ENCODE results near the gene CCK.
"Not testable (repeated sequence)": the region's sequence is repeated elsewhere in the genome, so short reads cannot be mapped to it uniquely, and the experiment has no call there.

Gene CCK, protein sequence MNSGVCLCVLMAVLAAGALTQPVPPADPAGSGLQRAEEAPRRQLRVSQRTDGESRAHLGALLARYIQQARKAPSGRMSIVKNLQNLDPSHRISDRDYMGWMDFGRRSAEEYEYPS

DNA sequence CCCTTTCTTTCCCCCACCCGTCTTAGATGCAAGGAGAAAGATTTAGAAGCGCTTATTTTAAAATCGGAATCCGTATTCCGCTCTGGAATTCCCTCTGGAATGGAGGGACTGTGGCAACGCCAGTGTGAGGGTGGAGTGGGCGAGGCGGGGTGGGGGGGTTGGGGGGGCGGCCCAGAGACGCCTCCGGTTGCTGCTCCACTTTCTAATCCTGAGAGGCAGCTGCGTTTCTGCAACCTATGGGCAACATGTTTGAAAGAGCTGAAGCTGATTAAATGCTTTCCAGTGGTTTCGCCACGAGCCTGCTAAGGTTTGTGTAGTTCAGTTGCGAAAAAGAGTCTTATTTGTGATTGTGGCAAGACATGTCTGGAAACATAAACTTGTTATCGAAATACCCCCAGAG is at the start of gene CCK:
Gene CCK, minus strand, starts transcription at position 101 of the 400 bp plus-strand sequence. CDS start 2,555 bp downstream, outside the sequence.
- no peak for DNase-seq

DNA sequence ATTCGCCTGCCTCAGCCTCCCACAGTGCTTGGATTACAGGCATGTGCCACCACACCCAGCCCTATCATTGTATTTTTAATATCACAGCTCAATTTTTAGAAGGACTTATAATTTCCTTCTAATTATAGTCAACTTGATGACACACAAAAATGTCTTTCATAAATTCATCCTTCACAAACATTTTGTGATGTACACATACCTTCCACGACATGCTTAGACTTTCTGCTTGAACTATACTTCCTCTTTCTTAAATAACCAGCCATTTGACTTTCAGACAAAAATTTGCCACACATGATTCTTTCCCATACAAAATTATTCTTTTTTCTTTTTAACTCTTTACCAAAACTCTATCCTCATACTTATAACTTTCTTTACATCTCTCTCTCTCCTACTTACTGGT is 48.4 kb upstream of the CCK start:
- no peak for DNase-seq

DNA sequence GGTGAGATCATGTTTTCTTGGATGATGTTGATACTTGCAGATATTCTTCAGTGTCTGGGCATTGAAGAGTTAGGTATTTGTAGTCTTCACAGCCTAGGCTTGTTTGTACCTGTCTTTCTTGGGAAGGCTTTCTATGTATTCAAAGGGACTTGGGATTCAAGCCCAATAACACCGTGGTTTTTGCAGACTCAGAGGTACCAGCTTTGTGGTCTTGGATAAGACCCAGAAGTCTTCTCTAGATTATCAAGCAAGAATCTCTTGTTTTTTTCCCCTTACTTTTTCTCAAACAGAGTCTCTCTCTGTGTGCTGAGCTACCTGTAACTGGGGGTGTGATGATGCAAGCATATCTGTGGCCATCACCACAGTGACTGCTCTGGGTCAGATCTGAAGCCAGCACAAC is 42.7 kb upstream of the CCK start:
- no peak for DNase-seq

DNA sequence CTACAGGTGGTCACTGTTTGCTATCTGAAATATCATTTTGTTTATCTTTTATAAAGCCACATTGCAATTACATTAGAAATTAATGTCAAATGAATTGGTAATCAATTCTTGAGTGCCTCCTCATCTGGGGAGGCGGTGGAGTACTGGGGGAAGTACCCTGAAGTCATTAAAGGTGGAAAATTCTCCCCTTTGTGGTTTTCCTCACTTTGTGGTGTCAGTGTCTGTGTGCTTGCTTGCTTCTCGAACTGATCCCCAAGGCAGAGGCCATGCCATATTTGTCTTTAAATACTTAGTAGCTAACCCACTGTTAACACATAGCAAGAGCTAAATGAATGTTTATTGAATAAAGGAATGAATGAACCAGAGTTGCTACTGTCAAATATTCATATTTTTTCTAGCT is 40.5 kb upstream of the CCK start:
- no peak for DNase-seq

DNA sequence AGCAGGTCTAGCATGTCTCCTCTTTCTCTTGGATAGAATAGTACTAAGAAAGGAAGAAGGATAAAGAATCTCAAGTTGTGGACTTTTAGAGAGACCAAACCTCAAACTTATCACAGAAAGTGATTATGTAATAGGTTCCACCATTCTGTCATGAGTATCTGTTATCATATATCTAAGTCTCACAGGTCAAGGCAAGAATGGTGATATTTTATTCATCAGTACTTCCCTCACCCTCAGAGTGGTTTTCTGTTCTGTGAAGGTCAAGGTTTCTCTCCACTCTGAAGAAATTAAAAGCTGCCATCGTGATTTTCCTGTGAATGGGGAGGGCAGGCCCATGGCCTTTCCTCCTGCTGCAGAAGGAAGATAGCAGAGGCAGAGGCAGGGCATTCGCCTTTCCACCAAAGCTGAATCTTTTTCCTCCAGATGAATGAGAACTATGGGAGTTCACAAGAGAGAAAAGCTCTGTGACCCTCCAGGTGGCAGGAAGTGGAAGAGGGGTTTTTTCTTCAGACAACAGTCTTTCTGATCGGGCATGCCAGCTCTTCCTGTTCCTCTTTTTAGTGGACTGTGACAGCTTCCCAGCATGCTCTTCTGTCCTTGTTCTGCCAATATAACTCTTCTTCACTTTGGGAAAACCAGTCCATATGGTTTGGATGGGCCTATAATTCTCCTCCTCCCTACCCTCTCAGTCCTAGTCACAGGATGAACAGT is 37.1 kb upstream of the CCK start:
- DNase-seq = no peak

DNA sequence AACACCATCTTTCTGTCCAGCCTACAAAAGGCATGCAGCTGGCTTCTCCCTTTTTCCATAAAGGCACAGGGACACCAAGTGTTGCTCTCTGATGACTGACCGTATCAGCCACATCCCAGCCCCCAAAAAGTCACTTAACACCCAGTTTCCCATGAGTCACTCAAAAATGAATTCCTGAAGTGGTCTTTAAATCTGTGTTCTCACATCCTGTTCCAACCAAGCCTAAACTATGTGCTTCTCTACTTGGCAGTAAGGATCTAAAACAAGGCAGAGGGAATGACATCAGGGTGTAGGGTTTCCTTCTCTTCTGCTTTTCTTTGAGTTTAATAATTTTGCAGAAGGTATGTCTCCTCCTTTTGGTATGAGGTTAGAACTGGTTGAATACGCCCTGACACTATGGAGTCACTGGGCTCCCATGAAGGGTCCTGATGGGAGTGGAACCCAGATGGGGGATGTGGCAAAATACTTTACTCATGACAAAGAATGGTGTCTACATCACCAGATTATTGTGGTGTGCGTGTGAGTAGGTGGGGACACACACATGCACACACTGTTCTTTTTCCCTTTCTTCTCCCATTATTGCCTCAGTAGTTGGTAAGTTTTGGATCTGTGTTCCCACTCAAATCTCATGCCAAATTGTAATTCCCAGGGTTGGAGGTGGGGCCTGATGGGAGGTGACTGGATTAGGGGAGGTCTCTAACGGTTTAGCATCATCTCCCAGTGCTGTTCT is 35.6 kb upstream of the CCK start:
- no peak for DNase-seq

DNA sequence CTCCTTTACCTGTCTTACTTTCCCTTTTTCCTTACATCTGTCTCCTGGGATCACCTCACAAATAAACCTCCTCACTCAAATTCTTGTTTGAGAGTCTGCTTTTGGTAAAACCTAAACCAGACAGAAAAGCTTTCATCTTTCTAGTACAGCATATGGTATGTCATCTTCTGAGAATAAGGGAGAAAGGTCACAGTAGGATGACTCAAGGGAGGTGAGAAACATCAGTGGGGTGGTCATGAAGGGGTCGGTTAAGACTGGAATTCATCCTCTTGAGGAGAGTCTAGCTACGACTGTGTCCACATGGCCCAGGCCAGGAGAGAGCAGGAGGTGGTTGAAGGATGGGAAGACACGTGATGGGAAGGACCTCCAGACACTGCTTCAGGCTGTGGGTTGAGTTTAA is 34.8 kb upstream of the CCK start:
- DNase-seq = no peak

DNA sequence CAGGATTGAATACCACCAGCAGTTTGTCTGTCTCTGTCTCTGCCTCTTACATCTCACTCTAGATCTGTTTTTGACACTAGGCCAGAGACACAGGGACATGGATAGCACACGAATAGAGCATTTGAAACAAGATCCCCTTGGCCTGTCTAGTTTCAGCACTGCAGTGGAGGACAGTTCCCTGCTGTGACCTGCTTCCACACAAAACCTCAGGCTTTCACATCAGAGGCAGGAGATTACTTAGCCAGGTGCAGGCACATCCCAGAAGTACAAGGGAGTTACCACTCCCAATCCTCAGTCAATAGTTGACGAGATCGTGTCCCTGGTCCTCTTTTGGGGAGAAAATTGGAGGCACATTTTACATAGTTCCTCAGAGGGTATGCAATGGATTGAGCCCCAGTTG is 34.0 kb upstream of the CCK start:
- no peak for DNase-seq

DNA sequence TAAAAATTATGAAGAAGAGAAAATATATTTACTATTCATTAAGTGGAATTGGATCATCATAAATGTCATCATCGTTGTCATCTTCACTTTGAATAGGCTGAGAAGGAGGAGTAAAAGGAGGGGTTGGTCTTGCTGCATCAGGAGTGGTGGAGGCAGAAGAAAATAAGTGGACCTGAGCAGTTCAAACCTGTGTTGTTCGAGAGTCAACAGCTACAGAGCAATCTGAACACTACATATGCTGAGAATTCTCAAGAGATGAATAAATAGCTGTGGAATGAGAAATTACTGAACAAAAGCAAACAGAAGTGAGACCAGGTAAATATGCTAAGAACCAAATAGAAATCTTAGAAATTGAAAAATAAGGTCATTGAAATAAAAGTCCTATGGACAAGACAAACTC is 32.3 kb upstream of the CCK start:
- no peak for DNase-seq

DNA sequence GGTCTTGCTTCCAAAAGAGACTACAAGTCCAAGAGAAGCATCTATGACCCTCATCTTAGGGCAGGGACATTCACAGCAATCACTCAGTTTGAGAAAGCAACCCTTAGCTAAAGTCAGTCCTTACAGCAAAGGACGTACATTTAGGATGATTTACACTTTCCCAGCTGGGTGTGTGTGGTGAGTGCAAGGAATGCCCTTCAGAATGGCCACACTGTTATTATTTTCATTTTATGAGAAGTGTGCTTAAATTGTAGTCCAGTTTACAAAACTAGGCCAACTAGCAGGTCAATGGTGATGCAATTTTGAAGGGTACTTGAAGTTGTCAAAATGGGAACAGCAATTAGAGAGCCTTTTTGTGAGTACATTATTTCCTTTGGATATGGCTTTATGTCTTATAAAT is 26.0 kb upstream of the CCK start:
- no peak for DNase-seq

DNA sequence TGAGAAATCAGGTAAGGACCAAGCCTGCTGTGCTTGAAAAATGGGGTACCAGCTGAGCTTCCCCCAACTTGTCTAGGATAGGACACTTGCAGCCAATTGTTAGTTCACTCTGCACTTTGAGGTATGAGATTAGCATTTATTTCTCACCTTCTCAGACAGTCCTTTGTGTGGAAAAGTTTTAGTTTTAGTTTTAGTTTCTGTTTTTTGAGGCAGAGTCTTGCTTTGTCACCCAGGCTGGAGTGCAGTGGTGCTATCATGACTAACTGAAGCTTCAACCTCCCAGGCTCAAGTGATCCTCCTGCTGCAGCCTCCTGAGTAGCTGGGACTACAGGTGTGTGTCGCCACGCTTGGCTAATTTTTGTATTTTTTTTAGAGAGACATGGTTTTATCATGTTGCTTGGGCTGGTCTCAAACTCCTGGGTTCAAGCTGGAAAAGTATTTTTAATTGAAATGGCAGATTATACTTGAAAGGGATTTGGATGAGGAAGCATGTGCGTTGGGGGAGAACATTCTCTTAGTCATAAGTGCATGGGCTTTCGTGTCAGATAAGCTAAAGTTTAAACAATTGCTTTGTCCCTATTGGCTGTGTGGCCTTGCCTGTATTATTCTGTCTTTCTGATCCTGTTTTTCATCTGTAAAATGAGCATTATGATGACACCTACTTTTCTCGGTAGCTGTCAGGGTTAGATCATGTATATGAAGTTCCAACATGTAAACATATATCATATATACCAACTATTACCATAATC is 25.2 kb upstream of the CCK start:
- DNase-seq = no peak

DNA sequence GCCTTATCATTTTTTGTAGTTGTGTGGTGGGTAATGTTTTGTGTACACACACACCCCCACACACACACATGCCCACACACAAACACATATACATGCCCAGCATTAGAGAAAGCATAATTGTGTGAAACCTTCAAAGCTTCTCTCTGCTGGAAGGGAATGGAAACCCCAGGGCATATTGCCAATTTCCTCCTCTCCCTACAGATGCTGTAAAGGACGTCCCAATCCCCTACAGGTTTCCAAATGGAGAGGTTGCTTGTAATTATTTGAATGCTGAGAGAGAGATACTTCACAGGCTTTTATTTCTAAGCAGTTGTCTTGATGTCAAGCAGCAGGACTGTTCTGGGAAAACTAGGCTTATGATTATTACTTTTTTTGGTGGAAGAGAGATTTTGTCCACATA is 23.0 kb upstream of the CCK start:
- peak; percentile 46 for DNase-seq

DNA sequence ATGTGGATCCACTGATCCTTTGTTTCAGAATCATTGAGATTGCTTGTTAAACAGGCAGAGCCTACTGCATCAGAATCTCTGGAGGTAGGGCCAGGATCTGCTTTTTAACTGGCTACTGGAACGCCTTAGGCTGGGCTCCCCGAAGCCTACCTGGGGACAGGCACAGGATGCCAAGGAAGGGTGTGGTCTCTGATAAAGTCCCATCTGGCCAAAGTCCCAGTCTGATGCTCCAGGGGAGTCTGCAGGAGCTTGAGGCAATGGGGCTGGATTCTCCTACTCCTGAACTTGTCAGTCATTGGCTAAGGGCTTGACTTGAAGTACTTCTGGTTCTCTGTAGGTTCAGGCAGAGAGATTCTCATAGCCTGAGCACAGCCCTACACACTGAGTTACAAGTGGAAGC is 22.4 kb upstream of the CCK start:
- no peak for DNase-seq

DNA sequence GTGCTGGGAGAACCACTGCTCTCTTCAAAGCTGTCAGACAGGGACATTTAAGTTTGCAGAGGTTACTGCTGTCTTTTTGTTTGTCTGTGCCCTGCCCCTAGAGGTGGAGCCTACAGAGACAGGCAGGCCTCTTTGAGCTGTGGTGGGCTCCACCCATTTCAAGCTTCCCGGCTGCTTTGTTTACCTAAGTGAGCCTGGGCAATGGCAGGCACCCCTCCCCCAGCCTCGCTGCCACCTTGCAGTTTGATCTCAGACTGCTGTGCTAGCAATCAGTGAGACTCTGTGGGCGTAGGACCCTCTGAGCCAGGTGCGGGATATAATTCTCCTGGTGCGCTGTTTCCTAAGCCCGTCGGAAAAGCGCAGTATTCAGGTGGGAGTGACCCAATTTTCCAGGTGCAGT is 21.4 kb upstream of the CCK start:
- DNase-seq = not testable (repeated sequence)

DNA sequence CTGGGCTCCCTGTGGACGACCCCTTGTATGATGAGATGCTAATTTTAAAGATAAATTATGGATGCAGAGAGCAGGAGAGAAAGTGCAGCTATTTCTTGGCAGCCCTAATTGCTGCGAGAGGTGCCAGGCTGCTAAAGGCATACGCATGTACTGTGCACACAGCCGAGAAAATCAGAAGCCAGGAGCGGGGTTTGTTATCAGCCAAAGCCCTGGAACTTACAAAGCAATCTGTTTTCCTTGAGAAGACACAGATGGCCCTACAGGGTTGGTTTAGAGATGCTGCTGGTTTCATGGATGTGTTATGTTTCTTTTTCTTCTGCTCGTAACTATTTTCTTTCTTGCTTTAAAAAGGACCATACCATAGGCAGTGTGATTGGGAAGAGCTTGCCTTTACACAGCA is 11.7 kb upstream of the CCK start:
- no peak for DNase-seq

DNA sequence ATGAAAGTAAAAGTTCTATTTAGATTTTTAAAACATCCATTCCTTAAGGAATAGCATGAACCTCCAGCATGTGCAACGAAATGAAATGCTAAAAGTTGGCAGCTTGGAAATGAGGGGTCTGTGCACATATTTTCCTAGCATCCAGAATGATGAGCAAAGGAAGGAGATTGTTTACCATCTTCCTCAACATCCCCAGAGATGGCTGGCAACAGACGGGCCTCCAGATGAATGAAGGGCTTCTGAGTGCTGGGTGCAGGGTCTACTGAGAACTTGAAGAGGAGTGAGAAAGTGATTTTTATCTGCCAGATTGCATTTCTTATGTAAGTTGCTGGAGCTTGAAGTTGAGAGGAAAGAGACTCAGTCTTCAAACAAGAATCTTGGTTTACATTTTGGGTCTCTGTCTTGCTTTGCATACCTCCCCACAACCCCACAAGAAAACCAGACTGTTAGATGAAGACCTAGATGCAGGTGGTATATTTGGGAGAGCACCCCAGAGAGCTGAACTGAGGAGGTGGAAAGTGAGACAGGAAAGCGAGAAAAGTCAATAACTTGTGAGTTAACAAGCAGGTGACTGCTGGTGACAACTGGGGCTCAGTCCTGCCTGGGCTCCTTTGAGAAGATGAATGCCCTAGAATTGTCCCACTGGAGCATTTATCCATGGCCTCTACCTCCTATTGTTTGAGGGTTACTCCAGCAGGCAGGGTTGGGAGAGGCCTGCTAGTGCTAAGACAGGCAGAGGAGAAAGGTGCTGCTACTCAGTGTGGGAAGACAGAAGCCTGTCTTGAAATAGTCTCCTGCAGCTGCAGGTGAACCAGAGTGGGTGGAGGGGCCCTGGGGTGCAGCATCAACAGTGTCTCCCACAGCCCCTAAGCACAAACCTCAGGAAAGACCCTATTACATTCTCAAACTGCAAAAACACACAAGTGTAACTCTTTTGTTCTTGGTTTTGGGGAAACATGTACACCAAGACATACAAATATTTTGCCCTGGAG is 10.5 kb upstream of the CCK start:
- no peak for DNase-seq

DNA sequence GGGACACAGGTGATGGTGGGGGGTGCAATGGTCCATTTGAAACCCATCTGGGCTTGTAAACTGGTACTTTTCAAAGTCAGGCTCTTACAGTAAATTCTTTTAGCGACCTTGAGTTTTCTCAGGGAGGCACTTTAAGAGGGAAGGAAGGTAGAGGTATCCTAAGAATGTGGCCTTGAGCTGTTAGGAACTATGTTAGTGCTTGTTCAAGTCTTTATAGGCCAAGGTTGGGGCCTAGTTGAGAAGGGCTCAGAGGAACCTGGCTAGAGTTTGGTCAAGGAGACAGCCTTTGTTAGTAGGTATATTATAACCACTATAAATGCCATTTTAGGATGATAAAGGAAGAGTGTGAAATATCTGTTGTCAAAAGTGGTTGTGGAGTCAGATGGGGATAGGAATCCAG is 9.2 kb upstream of the CCK start:
- no peak for DNase-seq

DNA sequence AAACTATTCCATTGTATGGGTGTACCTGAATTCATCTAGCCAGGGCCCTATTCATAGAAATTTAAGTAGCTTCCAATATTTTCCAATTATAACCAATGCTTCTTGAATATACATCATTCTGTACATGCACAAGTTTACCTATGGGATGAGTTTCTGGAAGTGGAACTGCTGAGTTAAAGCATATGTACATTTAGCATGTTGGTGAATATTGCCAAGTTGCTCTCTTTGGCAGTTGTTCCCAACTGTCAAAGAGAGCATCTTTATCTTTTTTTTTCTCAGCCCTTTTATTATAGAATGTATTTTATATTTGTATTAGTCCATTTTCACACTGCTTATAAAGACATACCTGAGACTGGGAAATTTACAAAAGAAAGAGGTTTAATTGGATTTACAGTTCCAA is 8.3 kb upstream of the CCK start:
- no peak for DNase-seq

DNA sequence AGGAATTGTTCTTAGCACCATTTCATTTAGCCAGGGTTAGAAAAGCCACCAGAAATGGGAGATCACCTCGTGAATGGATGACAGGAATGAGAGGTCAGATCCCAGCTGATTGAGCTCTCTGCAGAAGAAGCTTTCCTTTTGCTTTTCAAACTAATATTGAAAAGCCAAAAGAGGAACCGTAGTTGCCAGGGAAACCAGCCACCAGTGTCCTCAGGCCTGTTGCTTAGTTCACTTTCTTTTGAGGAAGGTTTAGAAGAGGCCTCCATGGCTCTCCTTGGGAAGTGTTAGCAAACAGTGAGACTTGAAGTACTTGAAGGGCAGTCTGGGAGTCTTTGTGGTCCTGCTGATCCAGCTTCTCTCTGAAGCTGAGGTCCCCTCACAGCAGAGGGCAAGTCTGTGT is 7.4 kb upstream of the CCK start:
- no peak for DNase-seq

DNA sequence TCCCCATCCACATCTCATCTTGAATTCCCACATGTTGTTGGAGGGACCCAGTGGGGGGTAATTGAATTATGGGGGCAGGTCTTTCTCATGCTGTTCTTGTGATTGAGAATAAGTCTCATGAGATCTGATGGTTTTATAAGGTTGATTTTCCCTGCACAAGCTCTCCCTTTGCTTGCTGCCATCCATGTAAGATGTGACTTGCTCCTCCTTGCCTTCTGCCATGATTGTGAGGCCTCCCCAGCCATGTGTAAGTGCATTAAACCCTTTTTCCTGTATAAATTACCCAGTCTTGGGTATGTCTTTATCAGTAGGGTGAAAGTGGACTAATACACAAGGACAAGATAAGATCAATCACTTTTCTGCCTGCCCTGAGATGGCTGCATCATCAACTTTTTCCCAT is 5.8 kb upstream of the CCK start:
- no peak for DNase-seq

DNA sequence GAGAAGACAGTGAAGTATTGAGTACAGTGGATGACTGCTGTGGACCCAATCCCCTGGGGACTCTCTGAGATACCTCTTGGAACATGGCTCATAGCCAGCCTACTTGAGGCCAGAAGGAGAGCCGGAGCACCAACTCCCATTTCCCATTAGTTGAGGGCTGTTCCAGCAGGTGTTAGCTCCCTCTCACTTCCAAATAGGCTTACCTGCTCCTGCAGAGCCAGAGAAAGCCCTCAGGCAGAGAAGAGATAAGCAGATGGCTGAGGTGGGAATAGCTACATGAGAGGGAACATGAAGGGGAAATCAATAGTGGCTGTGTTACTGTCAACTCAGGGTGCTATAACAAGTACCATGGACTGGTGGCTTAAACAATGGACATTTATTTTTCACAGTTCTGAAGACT is 4.6 kb upstream of the CCK start:
- peak; percentile 88 for DNase-seq

DNA sequence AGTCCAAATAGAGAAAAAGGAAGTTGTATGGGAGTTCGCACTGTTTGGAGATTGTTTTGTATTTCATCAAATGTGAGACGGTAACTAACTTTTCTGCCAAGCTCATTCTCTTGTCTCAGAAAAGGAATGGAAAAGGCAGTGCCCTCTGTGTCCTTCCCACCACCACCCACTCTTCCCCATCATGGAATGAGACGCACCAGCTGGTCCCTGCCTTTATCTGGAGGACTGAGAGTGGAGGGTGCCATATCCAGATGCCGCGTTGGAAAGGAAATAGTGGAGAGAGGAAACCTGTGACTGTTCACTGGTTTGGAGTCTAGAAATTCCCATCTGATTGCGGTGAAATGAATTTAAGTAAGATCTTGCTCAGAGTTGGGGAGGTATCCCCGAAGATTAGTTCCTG is 3.7 kb upstream of the CCK start:
- peak; percentile 8 for DNase-seq

DNA sequence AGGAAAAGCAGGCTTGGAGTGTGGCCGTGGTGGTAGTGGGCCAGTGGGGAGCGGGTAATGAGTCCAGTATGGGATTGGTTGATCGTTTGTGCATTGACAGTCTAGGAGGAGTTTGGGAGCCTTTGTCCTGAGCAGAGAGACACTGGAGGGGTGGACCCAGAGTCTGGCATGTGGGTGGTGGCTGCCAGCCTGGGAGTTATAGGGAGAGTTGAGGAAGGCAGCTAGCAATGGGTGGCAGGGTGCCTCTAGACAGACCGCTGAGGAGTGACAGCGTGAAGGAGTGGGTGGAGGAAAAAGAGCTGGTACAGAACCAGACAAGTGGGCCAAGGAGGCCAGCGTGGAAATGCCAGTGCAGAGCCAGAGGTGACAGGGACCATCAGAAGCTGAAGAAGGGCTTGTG is 1.9 kb upstream of the CCK start:
- no peak for DNase-seq
